Stimulated activated CD8-positive, alpha-beta memory T cell treated with anti-CD3 and anti-CD28 coated beads, Interleukin-4, amount 100 ng/mL, for 1 hour (primary cell): ENCODE measurements around the gene SLC6A19.

Experiments used
- DNase-seq, 2 donors: peaks; one replicate each; pipeline ENCODE4 v3.0.0-alpha.2; 2020; ENCODE audit warnings: low read depth in 2 of 2, low spot score in 1 of 2

The SLC6A19 gene

DNA sequence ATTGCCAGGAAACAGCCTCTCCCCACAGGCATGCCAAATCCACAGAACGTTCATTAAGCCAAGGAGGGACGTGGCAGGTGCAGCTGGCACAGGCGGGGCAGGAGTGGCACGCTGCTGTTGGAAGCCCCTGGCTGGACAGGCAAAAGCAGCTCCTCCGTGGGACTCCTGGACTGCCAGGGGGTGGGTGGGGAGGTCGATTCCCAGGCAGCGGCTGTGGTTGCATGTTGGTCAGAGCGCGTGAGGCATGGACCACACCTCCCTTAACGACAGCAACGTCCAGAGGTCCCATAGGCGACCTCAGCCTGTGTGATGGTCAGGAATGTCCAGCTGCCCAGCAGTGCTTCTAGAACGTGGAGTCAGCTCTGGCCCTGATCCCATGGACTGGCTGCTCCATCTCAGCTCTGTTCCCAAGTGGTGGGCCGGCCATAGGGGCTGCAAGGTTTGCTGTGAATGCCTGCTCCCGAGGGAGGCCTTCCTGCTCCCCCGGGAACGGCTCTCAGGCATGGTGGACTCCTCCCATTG lies 6.9 kb downstream of the SLC6A19 start:
- DNase-seq, result no peak

GRCh38 chr5:1208743-1209488 lies 7.5 kb downstream of the SLC6A19 start:
- no peak for DNase-seq

- DNase-seq, result no peak
Measured at GRCh38 chr5:1209489-1209852, 8.1 kb downstream of the SLC6A19 start.

DNA sequence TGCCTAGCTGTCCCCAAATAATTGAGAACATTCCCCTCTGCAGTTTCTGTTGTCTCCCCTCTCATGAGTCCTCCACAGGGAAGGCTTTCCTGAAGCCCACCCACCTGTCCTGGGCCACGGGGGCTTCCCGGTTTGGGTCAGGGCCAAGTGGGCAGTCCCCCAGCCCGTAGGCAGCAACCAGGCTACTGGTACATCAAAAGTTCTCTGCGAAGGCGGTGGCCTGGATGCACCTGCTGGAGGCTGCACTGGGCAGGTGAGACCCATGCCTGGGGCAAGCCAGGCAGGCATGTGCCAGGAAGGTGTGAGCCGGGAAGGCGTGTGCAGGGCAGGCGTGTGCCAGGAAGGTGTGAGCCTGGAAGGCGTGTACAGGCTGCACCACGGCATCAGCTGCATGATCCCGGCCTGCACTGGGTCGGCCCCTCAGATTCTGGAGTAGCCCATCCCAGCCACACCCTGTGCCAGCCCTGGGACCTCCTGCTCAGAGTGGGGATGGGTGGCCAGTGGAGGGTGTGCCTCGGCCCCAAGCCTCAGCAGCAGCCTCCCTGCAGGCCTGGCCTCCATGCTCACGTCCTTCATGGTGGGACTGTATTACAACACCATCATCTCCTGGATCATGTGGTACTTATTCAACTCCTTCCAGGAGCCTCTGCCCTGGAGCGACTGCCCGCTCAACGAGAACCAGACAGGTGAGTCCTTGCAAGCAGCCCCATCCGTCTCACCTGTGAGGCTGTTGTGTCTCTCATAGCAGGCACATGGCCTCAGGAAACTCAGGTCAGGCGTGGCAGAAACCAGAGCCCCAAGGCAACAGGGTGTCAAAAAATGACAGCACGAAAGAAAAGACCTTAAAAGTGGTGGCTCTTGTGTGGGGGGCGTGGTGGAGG lies 8.7 kb downstream of the SLC6A19 start:
- DNase-seq, result no peak

DNA sequence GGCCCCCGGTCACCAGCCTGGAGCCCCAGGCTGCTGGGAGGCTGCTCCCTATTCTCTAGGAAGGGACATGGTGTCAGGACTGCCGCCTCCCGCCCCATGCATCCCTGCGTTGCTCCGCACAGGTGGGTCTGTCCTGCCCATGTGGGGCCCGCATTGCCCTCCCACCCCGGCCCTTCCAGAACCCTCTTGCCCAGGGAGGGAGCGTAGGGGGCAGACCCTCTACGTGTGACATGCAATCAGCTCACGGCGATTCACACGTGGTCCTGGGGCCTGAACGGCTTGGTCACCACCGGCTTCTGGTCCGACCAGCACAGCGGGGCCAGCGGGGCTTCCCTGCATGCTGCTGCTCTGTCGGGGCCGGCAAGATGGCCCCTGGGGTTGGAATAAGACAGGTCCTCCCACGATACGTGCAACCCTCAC lies 9.4 kb downstream of the SLC6A19 start:
- no peak for DNase-seq

DNA sequence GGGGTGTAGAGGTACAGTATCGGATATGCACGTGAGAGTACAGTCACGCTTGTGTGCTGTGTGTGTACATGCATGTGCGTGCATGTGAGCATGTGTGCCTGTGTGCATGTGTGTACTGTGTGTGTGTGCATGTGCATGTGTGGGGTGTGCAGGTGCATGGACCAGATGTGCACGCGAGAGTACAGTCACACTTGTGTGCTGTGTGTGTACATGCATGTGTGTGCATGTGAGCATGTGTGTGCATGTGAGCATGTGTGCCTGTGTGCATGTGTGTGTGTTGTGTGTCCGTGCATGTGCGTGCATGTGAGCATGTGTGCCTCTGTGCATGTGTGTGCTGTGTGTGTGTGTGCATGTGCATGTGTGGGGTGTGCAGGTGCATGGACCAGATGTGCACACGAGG lies 10.3 kb downstream of the SLC6A19 start:
- no peak for DNase-seq

DNA sequence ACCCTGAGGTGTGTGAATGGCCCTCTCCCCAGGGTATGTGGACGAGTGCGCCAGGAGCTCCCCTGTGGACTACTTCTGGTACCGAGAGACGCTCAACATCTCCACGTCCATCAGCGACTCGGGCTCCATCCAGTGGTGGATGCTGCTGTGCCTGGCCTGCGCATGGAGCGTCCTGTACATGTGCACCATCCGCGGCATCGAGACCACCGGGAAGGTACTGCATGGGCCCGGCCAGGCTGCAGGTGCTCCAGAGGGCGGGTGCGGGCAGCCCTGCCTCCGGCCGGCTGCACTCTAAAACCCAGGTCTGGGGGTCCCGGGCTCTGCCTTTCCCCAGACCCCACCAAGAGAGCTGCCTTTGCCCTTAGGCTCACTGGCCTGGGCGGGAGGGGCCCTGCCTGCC lies 10.9 kb downstream of the SLC6A19 start:
- DNase-seq, result no peak

DNA sequence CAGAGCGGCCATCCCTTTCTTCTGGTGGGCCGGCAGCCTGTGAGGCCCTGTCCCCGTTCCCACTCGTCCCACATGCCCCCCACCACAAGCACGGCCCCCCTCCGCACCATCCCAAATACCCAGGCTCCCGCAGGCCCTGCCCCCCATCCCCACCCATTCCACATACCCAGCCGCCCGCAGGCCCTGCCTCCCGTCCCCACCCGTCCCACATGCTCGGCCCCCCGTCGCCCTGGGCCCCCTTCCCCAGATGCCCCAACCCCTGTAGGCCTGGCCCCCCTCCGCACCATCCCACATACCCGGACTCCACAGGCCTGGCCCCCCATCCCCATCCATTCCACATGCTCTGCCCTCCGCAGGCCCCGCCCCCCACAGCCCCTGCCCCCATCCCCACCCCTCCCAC lies 11.5 kb downstream of the SLC6A19 start:
- no peak for DNase-seq

DNA sequence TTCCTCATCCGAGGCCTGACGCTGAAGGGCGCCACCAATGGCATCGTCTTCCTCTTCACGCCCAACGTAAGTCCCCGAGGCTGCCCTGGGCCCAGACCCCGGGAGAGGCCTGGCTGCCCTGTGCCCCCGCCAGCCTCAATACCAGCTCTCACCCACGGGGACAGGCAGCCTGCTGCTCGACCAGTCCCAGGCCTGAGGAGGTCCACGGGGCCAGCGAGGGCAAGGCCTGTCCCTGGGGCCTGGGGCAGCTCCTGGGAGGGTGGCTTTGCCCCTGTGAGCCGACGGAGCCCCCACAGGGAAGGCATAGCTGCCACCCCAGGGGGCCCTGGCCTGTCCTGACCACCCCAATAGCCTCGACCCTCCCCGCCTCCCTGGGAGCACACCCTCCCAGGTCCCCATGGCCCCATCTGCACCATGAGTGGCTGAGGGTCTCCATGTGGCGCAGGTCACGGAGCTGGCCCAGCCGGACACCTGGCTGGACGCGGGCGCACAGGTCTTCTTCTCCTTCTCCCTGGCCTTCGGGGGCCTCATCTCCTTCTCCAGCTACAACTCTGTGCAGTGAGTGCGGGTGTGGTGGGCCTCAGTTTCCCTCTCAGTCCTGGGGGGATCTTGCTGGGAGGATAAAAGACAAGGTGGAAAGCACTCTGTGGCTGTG lies 12.2 kb downstream of the SLC6A19 start:
- DNase-seq, result no peak

DNA sequence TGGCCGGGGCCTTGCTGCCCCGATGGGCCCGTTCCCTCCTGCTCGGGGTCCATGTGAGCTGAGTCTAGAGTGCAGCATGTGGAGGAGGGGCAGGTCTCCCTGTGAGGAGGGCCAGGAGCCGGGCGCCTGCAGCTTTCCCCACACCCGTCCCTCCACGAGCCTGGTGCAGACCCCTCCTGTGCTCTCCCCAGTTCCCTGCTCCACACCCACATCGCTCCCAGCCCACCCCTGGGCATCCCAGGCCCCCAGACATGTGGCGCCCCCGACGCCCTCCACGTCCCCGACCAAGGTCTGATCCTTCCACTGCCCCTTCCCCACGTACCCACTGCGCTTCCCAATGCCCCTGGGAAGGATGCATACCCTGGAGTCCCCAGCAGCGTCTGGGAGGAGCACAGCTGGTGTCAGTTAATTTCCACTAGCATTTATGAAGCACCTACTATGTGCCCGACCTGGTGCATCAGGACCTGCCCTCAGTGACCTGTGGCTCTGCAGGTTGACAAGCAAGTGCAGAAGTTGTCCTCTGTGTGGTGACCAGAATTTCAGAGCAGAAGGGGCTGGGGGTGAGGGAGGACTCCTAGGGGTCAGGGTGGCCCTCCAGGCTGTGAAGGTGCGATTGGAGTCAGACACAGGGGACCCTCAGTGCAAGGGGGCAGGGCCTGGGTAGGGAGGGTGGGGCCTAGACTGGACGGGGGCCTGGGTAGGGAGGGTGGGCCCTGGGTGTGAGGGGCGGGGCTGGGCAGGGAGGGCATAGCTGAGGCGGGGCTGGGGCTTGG lies 13.0 kb downstream of the SLC6A19 start:
- no peak for DNase-seq

- no peak for DNase-seq
Measured at GRCh38 chr5:1214936-1215220, 13.5 kb downstream of the SLC6A19 start.

GRCh38 chr5:1215320-1216096 lies 14.1 kb downstream of the SLC6A19 start:
- DNase-seq, result no peak

DNA sequence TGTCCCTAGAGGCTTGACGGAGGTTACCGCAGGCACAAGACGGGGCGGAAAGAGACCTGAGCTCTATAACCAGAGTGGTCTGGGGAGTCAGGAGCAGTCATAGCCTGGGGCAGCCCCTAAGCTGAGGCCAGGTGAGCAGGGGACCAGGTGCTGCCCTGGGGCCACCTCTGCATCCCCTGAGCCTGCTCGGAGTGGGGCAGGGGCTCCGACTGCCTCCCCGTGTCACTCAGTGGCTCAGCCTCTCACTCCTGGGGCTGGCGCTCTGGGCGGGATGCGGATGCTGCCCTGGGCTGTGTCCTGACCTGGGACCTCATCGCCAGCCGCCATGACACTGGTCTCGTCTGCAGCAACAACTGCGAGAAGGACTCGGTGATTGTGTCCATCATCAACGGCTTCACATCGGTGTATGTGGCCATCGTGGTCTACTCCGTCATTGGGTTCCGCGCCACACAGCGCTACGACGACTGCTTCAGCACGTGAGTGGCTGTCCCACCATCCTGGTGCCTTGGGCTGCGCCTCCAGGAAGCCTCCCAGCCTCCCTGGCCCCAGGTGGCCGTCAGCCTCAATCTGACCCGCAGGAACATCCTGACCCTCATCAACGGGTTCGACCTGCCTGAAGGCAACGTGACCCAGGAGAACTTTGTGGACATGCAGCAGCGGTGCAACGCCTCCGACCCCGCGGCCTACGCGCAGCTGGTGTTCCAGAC lies 15.0 kb downstream of the SLC6A19 start:
- no peak for DNase-seq

DNA sequence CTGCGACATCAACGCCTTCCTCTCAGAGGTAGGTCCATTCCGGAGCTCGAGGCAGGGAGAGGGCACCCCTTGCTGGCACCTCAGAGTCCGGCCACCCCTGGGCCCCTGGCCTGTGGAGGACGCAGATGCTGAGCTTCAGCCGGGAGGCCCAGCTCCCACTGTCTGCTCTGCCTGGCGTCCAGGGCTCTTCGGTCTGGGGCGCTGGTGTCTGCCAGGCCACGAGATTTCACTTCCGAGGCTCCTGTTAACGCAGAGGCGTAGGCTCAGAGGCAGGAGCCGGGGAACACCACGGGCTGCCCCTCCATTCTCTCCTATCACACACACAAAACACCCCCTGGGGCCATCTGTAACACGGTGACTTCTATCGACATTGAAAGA lies 15.5 kb downstream of the SLC6A19 start:
- DNase-seq, result no peak

DNA sequence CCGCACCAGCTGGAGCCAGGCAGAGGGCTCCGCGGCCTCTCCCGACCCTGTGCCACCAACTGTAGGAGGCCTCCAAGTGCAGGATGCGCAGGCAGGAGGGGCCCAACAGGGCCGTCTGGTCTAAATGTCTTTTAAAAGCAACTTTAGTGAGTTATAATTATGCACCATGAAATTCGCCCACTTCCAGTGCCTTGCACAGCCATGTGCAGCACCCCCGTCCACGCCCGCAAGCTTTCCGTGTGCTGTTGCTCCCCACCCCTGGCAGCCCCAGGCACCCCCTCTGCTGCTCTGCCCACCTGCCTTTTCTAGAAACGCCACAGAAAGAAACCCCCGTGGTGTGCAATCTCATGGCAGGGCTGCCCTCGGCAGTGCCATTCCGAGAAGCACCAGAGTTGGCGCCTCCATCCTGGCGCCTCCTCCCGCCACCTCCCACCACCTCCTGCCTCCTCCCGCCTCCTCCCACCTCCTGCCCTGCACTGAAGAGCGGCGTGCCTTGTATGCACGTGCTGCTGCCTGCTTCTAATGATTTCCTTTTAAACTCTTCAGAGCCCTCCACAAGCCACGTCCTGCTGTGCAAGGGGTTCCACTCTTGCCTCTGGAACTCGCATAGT lies 16.3 kb downstream of the SLC6A19 start:
- DNase-seq, result no peak

GRCh38 chr5:1218351-1219080 lies 17.1 kb downstream of the SLC6A19 start:
- no peak for DNase-seq

GRCh38 chr5:1219098-1219767 lies 17.8 kb downstream of the SLC6A19 start:
- DNase-seq, result no peak

- DNase-seq, result no peak
Measured at GRCh38 chr5:1219768-1220100, 18.3 kb downstream of the SLC6A19 start.
